Activated CD8-positive, alpha-beta T cell treated with anti-CD3 and anti-CD28 coated beads for 36 hours (primary cell): ENCODE measurements around the gene SLC19A1. TPM values are rescaled to one million over a fixed set of nuclear protein-coding genes. Genes with fewer than 3 reads are reported as not detected.

Experiments used
- ATAC-seq: fragments of 200-7000 bp; cut with Tn5 transposase; one replicate; pipeline ENCODE4 v1.10.0; 2021; ENCODE audit warnings: mild to moderate bottlenecking, moderate library complexity
- CTCF ChIA-PET: fragments of 350-600 bp; sonication (Branson Sonifier 250); formaldehyde crosslinking; loops from one replicate; lab custom pipeline; 2021; ENCODE audit warnings: antibody characterized with exemption; lab: Charles Lee
- POLR2A ChIA-PET: fragments of 350-600 bp; sonication (Branson Sonifier 250); formaldehyde crosslinking; loops from one replicate; lab custom pipeline; 2021; ENCODE audit warnings: antibody characterized with exemption; lab: Charles Lee
- DNase-seq: peaks from one replicate; pipeline ENCODE4 v3.0.0-alpha.2; 2020
- H3K27ac Mint-ChIP-seq: one replicate; pipeline ENCODE4 v1.8.0; 2021; ENCODE audit warnings: mild to moderate bottlenecking, mixed read lengths
- H3K27me3 Mint-ChIP-seq: one replicate; pipeline ENCODE4 v1.8.0; 2021; ENCODE audit warnings: mixed read lengths
- H3K36me3 Mint-ChIP-seq: one replicate; pipeline ENCODE4 v1.8.0; 2021; ENCODE audit warnings: low read depth, mixed read lengths
- H3K4me1 Mint-ChIP-seq: one replicate; pipeline ENCODE4 v1.8.0; 2021; ENCODE audit warnings: low read depth, mixed read lengths
- H3K4me3 Mint-ChIP-seq: one replicate; pipeline ENCODE4 v1.8.0; 2021; ENCODE audit warnings: mild to moderate bottlenecking, moderate library complexity, mixed read lengths
- H3K9me3 Mint-ChIP-seq: one replicate; pipeline ENCODE4 v1.8.0; 2021; ENCODE audit warnings: mixed read lengths
- CTCF ChIP-seq: fragments of 200-600 bp; IDR thresholded peaks from one replicate; pipeline ENCODE4 v1.8.0; 2022; ENCODE audit warnings: antibody characterized with exemption, mild to moderate bottlenecking
- intact Hi-C: fragments of 100-400 bp; cut with micrococcal nuclease; formaldehyde crosslinking; loops from one replicate; pipeline ENCODE4 v1.10.0; 2022
- total RNA-seq, 2 experiments: library from RNA; stranded (reverse); gene quantifications; one replicate each; pipeline ENCODE4 v1.2.3, GENCODE V29; 2021

The SLC19A1 gene
- total RNA-seq, 2 experiments from 2014 or later = 40.1 to 46.1 TPM

- DNase-seq (no peak), ATAC-seq (no peak)
- intact Hi-C loops = no loop called here
- CTCF ChIA-PET = no interaction called here
- POLR2A ChIA-PET = no interaction called here
- Mint-ChIP-seq H3K27me3 (peaks cover 3% of the 10 kb centered on the region), H3K36me3 (no peaks in the 10 kb centered on the region), H3K9me3 (peaks cover 8% of the 10 kb centered on the region), H3K4me1 (no peaks in the 10 kb centered on the region), H3K4me3 (no peak overlapping the region), H3K27ac (no peak overlapping the region)
- TF ChIP-seq CTCF = no peak
Measured at GRCh38 chr21:45453308-45453950, 88.8 kb downstream of the SLC19A1 start.

- peaks cover 7% of the 10 kb centered on the region for H3K27me3 Mint-ChIP-seq
- POLR2A ChIA-PET = no interaction called here
- peaks cover 8% of the 10 kb centered on the region for H3K9me3 Mint-ChIP-seq
- no peak overlapping the region for H3K4me3 Mint-ChIP-seq
- no peaks in the 10 kb centered on the region for H3K4me1 Mint-ChIP-seq
- ATAC-seq (no peak), DNase-seq (no peak)
- intact Hi-C loops = no loop called here
- no peak for TF ChIP-seq CTCF
- CTCF ChIA-PET = interaction anchor here (1.5 to 2.3 kb wide), 2 partner anchors 13 to 314 kb away, joined by 4 to 7 read pairs; no protein-coding TSS in a partner anchor
- H3K36me3 Mint-ChIP-seq = no peaks in the 10 kb centered on the region
- no peak overlapping the region for H3K27ac Mint-ChIP-seq
Measured at GRCh38 chr21:45452696-45453307, 89.4 kb downstream of the SLC19A1 start.

GRCh38 chr21:45451771-45452182, 90.5 kb downstream of the SLC19A1 start:
- Mint-ChIP-seq H3K36me3 (no peaks in the 10 kb centered on the region), H3K27me3 (peaks cover 8% of the 10 kb centered on the region), H3K4me1 (no peaks in the 10 kb centered on the region), H3K4me3 (no peak overlapping the region), H3K9me3 (peaks cover 8% of the 10 kb centered on the region), H3K27ac (no peak overlapping the region)
- no peak for DNase-seq
- ATAC-seq = no peak
- intact Hi-C loops = no loop called here
- POLR2A ChIA-PET = no interaction called here
- no peak for TF ChIP-seq CTCF
- CTCF ChIA-PET = interaction anchor here (1.5 to 2.3 kb wide), 2 partner anchors 12 to 313 kb away, joined by 4 to 7 read pairs; no protein-coding TSS in a partner anchor

GRCh38 chr21:45451091-45451740, 91.0 kb downstream of the SLC19A1 start:
- no peak for TF ChIP-seq CTCF
- no peak for DNase-seq
- Mint-ChIP-seq H3K36me3 (no peaks in the 10 kb centered on the region), H3K4me1 (no peaks in the 10 kb centered on the region), H3K27ac (no peak overlapping the region), H3K4me3 (no peak overlapping the region), H3K9me3 (peaks cover 9% of the 10 kb centered on the region), H3K27me3 (peaks cover 9% of the 10 kb centered on the region)
- ChIA-PET CTCF (interaction anchor here (1.5 to 2.3 kb wide), 2 partner anchors 12 to 313 kb away, joined by 4 to 7 read pairs; no protein-coding TSS in a partner anchor), POLR2A (no interaction called here)
- intact Hi-C loops = no loop called here
- no peak for ATAC-seq
